WI38 (cell line): ENCODE results near the gene TYW1B.
"Not testable (repeated sequence)": the region's sequence is repeated elsewhere in the genome, so short reads cannot be mapped to it uniquely, and the experiment has no call there.

Source experiments
- H3K4me3 ChIP-seq: 2 replicates; pipeline ENCODE4 v1.5.1; 2011; ENCODE audit warnings: low read depth, mild to moderate bottlenecking, control low read depth, low read length
- CTCF ChIP-seq: IDR thresholded peaks from 2 replicates; pipeline ENCODE4 v1.5.1; 2012; ENCODE audit warnings: low read depth, mild to moderate bottlenecking, control low read depth, low read length

Gene TYW1B

DNA sequence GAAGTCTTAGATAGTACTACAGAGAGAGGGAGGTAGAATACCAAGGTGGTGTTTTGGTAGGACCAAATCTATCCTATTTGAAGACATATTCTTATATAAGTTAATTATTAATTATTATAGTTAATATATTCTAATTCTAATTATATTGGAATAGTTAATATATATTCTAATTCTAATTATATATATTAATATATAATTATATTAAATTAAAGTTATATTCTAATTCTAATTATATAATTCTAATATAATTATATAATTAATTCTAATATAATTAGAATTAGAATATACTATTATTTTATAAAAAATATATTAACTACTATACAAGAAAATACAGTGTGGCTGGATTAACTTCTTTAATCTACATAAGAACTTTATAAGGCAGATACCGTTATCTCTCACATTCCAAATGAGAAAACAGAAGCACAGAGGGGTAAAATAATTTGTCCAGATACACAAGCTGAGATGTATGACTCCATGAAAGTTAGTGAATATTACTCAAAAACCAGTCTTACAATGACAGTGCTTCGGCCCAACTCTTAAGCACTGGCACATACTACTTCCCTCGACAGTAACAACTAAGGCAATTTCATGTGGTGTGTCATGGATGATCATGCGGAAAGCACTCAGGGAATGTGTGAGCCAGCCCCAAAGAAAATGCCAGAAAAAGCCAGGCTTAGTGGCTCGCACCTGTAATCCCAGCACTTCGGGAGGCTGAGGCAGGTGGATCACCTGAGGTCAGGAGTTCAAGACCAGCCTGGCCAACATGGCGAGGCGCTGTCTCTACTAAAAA is 42.6 kb downstream of the TYW1B start:
- no peak for TF ChIP-seq CTCF
- H3K4me3 ChIP-seq, result no peak overlapping the region

- H3K4me3 ChIP-seq, result not testable (repeated sequence)
Measured at GRCh38 chr7:72783601-72784370, 44.2 kb downstream of the TYW1B start.

DNA sequence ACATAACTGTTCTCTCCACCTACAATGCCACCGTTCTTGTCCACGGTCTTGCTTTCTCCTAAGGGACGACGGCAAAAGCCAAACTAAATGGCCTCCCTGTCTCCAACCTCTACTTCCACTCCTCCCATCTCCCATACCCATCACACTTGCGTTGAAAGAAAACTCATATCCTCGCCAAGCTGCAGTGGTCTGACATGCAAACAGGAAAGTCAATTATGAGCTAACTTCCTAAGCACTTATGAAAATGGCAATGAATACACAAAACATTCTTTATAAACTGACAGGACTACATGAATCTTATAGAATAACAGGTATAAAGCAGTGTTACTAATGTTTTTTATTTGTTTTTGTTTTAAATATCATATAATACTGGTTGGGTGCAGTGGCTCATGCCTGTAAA is 46.4 kb downstream of the TYW1B start:
- TF ChIP-seq CTCF, result no peak
- no peak overlapping the region for H3K4me3 ChIP-seq

GRCh38 chr7:72781161-72781560 is 46.8 kb downstream of the TYW1B start:
- no peak for TF ChIP-seq CTCF

GRCh38 chr7:72780289-72780894 is 47.6 kb downstream of the TYW1B start:
- not testable (repeated sequence) for H3K4me3 ChIP-seq

More at GRCh38 chr7:72781161-72781560, 46.8 kb downstream of the TYW1B start:
- H3K4me3 ChIP-seq, result no peak overlapping the region

DNA sequence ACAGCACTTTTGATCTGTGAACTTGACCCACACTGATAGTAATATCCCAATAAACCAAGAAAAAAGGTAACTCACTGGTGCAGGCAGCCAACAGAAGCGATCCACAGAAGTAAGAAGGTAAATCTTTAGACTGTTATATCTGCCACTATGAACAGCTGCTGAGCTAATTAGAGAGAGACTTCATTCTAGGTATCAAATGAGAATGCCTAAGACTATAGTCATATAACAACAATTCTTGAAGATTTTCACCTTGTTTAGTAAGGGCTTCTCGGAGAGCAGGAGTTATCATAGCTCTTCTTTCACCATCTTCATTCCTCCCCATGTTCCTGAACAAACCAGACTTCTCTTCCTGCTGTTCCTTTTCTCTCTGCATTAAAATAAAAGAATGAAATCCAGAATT is 50.8 kb downstream of the TYW1B start:
- H3K4me3 ChIP-seq, result not testable (repeated sequence)

GRCh38 chr7:72772627-72773026 is 55.4 kb downstream of the TYW1B start:
- H3K4me3 ChIP-seq, result not testable (repeated sequence)

DNA sequence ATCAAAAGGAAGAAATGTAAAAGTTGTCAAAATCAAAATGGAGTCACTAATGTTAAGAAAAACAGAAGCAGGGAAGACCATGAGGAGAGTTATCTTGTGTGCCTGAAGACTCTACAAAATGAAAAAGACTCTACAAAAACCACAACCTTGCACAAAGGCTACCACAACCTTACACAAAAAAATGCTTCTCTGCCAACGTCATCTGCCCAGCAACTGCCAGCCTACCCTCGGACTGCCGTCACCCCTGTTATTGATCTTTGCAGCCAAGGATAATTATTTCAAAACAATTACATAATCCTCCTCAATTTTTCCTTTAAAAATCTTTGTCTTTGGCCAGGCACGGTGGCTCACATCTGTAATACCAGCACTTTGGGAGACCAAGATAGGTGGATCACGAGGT is 61.0 kb downstream of the TYW1B start:
- H3K4me3 ChIP-seq, result not testable (repeated sequence)

GRCh38 chr7:72760602-72761001 is 67.4 kb downstream of the TYW1B start:
- no peak overlapping the region for H3K4me3 ChIP-seq
- TF ChIP-seq CTCF, result no peak

GRCh38 chr7:72754312-72754711 is 73.7 kb downstream of the TYW1B start:
- no peak for TF ChIP-seq CTCF
- no peak overlapping the region for H3K4me3 ChIP-seq
